Measurements from ENCODE around the gene NLRP3.
"Not testable (repeated sequence)": the region's sequence is repeated elsewhere in the genome, so short reads cannot be mapped to it uniquely, and the experiment has no call there.

The NLRP3 gene

DNA sequence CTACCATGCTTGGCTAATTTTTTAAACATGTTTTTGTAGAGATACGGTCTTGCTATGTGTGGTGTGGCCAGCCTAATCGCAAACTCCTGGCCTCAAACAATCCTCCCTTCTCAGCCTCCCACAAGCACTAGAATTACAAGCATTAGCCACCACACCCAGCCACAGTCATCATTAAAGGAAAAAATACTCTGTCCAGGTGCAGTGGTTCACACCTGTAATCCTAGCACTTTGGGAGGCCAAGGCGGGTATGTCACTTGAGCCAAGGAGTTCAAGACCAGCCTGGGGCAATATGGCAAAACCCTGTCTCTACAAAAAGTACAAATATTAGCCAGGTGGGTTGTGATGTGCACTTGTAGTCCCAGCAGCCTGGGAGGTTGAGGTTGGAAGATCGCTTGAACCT lies 25.0 kb upstream of the NLRP3 start:
- no peak for DNase-seq (ENCODE audit: low read depth)

- no peak for DNase-seq (ENCODE audit: low read depth)
Measured at GRCh38 chr1:247392088-247392487, 23.9 kb upstream of the NLRP3 start.

GRCh38 chr1:247395075-247395474 lies 20.9 kb upstream of the NLRP3 start:
- DNase-seq (ENCODE audit: low read depth), result not testable (repeated sequence)

- no peak for DNase-seq (ENCODE audit: low read depth)
Measured at GRCh38 chr1:247400685-247401084, 15.3 kb upstream of the NLRP3 start.

DNA sequence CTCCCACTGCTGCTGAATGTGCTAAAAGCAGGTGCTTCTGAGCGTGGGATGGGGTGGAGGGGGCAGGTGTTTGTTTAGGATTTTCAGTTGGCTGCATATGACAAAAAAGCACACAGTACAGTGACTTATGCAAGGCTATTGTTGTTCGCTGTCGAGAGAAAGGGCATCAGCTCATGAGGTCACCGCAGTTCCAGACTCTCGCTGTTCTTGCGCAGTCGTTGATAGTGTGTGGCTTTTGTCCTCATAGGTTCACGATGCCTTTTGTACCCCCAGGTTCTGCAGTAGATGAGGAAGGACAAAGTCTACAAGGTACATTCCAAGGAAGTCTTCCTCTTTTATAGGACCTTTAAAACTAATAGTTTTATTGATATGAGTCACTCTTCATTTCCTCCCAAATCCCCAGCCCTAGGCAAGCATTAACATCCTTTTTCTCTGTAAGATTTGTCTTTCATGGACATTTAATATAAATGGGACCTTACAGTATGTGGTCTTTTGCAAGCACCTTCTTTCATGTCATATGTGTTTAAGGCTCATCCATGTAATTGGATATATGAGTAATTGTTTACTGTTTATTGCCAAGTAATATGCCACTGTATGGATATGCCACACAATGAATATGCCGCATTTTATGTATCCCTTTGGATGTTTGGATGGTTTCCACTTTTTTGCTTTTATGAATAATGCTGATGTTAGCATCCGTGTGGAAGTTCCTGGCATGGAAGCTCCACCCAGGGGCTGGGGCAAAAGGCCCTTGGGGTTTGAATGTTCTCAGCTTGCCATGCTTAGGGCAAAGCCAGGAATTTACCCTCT lies 14.5 kb upstream of the NLRP3 start:
- no peak for DNase-seq (ENCODE audit: low read depth)

GRCh38 chr1:247402120-247402675 lies 13.8 kb upstream of the NLRP3 start:
- DNase-seq (ENCODE audit: low read depth), result no peak

- DNase-seq (ENCODE audit: low read depth), result no peak
Measured at GRCh38 chr1:247406014-247406656, 9.8 kb upstream of the NLRP3 start.

- no peak for DNase-seq (ENCODE audit: low read depth)
Measured at GRCh38 chr1:247407180-247407616, 8.8 kb upstream of the NLRP3 start.

- DNase-seq (ENCODE audit: low read depth), result no peak
Measured at GRCh38 chr1:247408100-247408499, 7.9 kb upstream of the NLRP3 start.

DNA sequence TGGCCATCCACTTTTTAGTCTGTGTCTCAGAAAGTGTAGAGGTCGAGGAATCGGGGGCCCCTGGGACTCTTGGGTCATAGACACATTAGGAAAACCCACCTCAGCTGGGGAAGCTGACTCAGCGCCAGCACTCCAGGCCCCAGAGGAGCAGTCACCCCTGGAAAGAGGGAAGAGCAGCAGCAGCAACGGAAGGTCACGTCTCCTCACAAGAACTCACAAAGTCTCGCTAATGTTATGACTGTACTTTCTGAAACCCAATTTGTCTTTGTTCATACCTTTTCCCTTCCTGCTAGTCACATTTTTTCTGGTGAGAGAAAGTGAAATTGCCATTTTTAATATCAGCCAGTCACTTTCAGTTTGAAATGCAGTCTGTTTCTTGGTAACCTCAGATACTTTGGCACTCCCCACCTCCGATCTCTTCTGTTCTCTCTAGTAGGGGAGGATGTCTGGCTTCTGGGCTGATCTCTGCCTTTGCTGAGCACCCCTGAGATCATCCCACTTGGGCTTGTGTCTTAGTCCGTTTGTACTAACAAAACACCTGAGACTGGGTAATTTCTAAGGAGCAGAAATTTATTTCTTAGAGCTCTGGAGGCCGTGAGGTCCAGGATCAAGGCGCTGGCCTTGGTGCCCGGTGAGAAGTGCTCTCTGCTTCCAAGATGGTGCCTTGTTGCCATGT lies 6.0 kb upstream of the NLRP3 start:
- DNase-seq (ENCODE audit: low read depth), result no peak

GRCh38 chr1:247411621-247412327 lies 4.2 kb upstream of the NLRP3 start:
- DNase-seq (ENCODE audit: low read depth), result no peak

GRCh38 chr1:247417831-247418230 lies 1.9 kb downstream of the NLRP3 start:
- DNase-seq (ENCODE audit: low read depth), result no peak

- no peak for DNase-seq (ENCODE audit: low read depth)
Measured at GRCh38 chr1:247419336-247419735, 3.4 kb downstream of the NLRP3 start.

- no peak for DNase-seq (ENCODE audit: low read depth)
Measured at GRCh38 chr1:247421074-247421473, 5.1 kb downstream of the NLRP3 start.

DNA sequence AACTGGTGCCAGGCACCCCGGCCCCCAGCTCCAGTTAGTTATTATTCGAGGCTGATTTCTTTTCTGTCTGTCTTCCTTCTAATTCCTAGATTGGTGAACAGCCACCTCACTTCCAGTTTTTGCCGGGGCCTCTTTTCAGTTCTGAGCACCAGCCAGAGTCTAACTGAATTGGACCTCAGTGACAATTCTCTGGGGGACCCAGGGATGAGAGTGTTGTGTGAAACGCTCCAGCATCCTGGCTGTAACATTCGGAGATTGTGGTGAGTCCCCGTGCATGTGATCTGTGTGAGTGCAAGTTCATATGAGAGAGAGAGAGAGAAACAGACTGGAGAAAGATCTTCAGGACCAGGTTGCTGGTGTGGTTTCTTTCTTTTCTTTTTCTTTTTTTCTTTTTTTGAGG lies 13.5 kb downstream of the NLRP3 start:
- DNase-seq (ENCODE audit: low read depth), result no peak

DNA sequence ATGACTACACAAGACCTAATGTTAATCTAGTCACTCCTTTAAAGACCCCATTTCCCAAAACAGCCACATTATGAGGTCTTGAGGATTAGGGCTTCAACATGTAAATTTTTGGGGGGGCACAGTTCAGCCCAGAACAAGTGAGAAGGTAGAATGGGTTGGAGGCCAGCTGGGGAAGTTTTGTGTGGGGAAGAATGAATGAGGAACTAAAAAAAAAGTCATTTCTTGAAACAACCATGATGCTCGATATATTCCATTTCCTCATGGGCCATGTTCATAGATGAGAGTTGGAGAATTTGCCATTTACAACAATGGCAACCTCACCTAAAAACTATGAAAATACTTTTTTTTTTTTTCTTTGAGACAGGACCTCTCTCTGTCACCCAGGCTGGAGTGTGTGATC lies 14.5 kb downstream of the NLRP3 start:
- DNase-seq (ENCODE audit: low read depth), result no peak

GRCh38 chr1:247431643-247432042 lies 15.7 kb downstream of the NLRP3 start:
- no peak for DNase-seq (ENCODE audit: low read depth)

DNA sequence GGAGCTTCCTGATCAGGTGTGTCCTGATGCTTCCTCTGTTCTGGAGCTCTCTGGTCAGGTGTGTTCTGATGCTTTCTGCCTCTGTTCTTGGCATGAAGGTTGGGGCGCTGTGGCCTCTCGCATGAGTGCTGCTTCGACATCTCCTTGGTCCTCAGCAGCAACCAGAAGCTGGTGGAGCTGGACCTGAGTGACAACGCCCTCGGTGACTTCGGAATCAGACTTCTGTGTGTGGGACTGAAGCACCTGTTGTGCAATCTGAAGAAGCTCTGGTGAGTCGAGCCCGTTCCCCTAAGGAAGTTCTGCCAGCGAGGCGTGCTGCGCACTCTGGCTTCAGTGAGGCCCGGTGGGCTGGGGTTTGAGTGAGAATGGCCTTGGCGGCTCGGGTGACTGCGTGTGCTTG lies 18.0 kb downstream of the NLRP3 start:
- DNase-seq (ENCODE audit: low read depth), result no peak

DNA sequence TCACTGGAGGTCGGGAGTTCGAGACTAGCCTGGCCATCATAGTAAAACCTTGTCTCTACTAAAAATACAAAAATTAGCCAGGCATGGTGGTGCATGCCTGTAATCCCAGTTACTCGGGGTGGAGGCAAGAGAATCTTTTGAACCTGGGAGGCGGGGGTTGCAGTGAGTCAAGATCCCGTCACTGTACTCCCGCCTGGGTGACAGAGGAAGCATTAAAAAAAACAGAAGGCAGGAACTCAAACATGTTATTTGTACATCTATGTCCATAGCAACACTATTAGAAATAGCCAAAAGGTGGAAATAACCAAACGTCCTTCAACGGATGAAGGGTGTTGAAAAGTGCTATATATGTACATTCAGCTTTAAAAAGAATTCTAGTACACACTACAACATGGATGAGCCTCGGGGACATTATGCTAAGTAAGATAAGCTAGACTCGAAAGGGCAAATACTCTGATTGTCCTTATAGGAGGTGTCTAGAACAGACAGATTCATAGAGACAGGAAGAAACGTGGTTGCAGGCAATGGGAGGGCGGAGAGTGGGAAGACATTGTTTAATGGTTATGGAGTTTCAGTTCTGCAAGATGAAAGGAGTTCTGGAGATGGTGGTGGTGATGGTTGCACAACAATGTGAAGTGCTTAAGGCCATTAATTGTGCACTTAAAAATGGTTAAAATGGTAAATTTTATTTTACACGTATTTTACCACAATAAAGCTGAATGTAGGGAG lies 19.2 kb downstream of the NLRP3 start:
- DNase-seq (ENCODE audit: low read depth), result no peak

GRCh38 chr1:247435759-247436147 lies 19.8 kb downstream of the NLRP3 start:
- DNase-seq (ENCODE audit: low read depth), result no peak

Measured in GM04503 (cell line).